Mucosa of gallbladder (tissue), 1 donor: ENCODE data around the gene PRSS2. TPM values are rescaled to one million over a fixed set of nuclear protein-coding genes. Genes with fewer than 3 reads are reported as not detected.

ENCODE experiments used
- total RNA-seq: library from RNA; stranded (reverse); gene quantifications from one replicate; pipeline ENCODE4 v1.2.1, GENCODE V29; 2021
- donor health status: DM: no; HTN: no; CAD: no.

Gene PRSS2
- total RNA-seq, 1 donor from 2014 or later, result 94.5 TPM

Other genes starting within 250 kb of the PRSS2 start
- gene PRSS1, start 21.5 kb upstream of the PRSS2 start, total RNA-seq, result 30.7 TPM
- 16.7 TPM for gene EPHB6, start 84.1 kb downstream of the PRSS2 start, total RNA-seq
- gene TRPV6, start 114.8 kb downstream of the PRSS2 start, total RNA-seq, result 47.3 TPM
- not detected for gene TRPV5, start 162.8 kb downstream of the PRSS2 start, total RNA-seq
- not detected for gene LLCFC1, start 168.5 kb downstream of the PRSS2 start, total RNA-seq
- gene KEL, start 191.4 kb downstream of the PRSS2 start, total RNA-seq, result 0.17 TPM